ENCODE measurements around the gene ATP2B2. TPM values are rescaled to one million over a fixed set of nuclear protein-coding genes. Genes with fewer than 3 reads are reported as not detected.

ATP2B2 gene
- total and polyA plus RNA-seq, 10 of the 15 experiments (the other 5 are each of a cell fraction or from before 2014, with no cell fraction given): 0.04 TPM; not detected in 9

DNA sequence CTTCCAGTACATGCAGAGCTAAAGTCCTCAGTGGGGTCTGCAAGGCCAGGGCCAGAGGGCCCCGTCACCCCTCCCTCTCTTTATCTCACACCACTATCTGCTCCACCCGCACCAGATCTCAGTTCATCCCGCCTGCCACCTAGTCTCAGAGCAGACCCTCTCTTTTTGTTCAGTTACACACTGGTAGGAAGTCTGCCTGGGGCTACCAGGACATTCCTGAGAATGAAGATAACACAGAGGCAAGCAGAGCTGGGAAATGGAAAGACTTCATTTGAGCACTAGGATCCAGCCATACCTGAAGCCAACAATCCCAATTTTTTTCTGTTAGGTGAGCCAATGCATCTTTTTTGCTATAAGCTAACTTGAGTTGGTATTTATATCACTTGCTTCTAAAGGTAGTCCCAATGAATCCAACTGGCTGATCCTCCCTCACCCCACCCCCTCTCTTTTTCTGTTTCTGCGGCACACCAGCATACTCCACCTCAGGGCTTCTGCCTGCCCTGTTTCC is 24.5 kb downstream of the ATP2B2 start:
- Histone ChIP-seq H3K27me3 (replicated peaks in 1 of 2; ENCODE audit: control insufficient read depth in 2 of 2, insufficient read depth in 2 of 2, low read length in 1 of 2) (no peaks in the 10 kb centered on the region; a peak in 1 of 4 replicates), H3K27ac (ENCODE audit: control insufficient read depth, insufficient read depth) (no peak overlapping the region), H3K9ac (ENCODE audit: control insufficient read depth, insufficient read depth, low read length) (no peak overlapping the region), H3K79me2 (ENCODE audit: control insufficient read depth, insufficient read depth, low read length) (no peaks in the 10 kb centered on the region), H3K36me3 (ENCODE audit: control insufficient read depth in 2 of 2, insufficient read depth in 2 of 2, low read length in 1 of 2) (no peaks in the 10 kb centered on the region), H3K4me2 (ENCODE audit: control insufficient read depth, insufficient read depth) (no peak overlapping the region), H3K9me3 (replicated peaks; ENCODE audit: control insufficient read depth, insufficient read depth, low read length) (no peaks in the 10 kb centered on the region; the same call in 2 of the 3 replicates), H2AFZ (ENCODE audit: control insufficient read depth, low read depth, low read length) (no peak overlapping the region), H4K20me1 (ENCODE audit: control insufficient read depth, insufficient read depth) (no peaks in the 10 kb centered on the region), H3K4me1 (ENCODE audit: control insufficient read depth, insufficient read depth, low read length) (no peaks in the 10 kb centered on the region), H3K4me3 (no peak overlapping the region)
- in situ Hi-C loops (cut with MboI): no loop called here
- ATAC-seq (no peak), FAIRE-seq (no peak), DNase-seq (ENCODE audit: low read depth, low spot score) (no peak)
- no TSS peak for BruUV-seq (replicated peaks)
- intact Hi-C loops (cut with micrococcal nuclease; ENCODE audit: unreplicated experiment): no loop called here
- ChIA-PET SMC1A (ENCODE audit: uncharacterized antibody, unreplicated experiment) (no interaction called here), CTCF (no interaction called here), POLR2A (no interaction called here), RAD21 (ENCODE audit: unreplicated experiment) (no interaction called here)
- TF ChIP-seq SRF (IDR thresholded peaks at IDR 0.05; ENCODE audit: low read depth in 2 of 2, low read length in 2 of 2): no peak
- TF ChIP-seq, protein P1, sequence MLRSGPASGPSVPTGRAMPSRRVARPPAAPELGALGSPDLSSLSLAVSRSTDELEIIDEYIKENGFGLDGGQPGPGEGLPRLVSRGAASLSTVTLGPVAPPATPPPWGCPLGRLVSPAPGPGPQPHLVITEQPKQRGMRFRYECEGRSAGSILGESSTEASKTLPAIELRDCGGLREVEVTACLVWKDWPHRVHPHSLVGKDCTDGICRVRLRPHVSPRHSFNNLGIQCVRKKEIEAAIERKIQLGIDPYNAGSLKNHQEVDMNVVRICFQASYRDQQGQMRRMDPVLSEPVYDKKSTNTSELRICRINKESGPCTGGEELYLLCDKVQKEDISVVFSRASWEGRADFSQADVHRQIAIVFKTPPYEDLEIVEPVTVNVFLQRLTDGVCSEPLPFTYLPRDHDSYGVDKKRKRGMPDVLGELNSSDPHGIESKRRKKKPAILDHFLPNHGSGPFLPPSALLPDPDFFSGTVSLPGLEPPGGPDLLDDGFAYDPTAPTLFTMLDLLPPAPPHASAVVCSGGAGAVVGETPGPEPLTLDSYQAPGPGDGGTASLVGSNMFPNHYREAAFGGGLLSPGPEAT (IDR thresholded peaks at IDR 0.05; ENCODE audit: low read depth): no peak
- TF ChIP-seq POLR2AphosphoS2 (IDR thresholded peaks at IDR 0.05; ENCODE audit: low read depth, low read length): no peak
- no peak for TF ChIP-seq EED (IDR thresholded peaks at IDR 0.05; ENCODE audit: low read depth)
- no peak for TF ChIP-seq PML (IDR thresholded peaks at IDR 0.05; ENCODE audit: low read length)
- TF ChIP-seq, protein P2, sequence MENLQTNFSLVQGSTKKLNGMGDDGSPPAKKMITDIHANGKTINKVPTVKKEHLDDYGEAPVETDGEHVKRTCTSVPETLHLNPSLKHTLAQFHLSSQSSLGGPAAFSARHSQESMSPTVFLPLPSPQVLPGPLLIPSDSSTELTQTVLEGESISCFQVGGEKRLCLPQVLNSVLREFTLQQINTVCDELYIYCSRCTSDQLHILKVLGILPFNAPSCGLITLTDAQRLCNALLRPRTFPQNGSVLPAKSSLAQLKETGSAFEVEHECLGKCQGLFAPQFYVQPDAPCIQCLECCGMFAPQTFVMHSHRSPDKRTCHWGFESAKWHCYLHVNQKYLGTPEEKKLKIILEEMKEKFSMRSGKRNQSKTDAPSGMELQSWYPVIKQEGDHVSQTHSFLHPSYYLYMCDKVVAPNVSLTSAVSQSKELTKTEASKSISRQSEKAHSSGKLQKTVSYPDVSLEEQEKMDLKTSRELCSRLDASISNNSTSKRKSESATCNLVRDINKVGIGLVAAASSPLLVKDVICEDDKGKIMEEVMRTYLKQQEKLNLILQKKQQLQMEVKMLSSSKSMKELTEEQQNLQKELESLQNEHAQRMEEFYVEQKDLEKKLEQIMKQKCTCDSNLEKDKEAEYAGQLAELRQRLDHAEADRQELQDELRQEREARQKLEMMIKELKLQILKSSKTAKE (IDR thresholded peaks at IDR 0.05; ENCODE audit: low read depth, poor library complexity, severe bottlenecking): no peak
- TF ChIP-seq, protein P3, sequence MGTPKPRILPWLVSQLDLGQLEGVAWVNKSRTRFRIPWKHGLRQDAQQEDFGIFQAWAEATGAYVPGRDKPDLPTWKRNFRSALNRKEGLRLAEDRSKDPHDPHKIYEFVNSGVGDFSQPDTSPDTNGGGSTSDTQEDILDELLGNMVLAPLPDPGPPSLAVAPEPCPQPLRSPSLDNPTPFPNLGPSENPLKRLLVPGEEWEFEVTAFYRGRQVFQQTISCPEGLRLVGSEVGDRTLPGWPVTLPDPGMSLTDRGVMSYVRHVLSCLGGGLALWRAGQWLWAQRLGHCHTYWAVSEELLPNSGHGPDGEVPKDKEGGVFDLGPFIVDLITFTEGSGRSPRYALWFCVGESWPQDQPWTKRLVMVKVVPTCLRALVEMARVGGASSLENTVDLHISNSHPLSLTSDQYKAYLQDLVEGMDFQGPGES (IDR thresholded peaks at IDR 0.05): no peak
- TF ChIP-seq RB1 (IDR thresholded peaks at IDR 0.05; ENCODE audit: borderline replicate concordance): no peak
- no peak for TF ChIP-seq BCL11A (IDR thresholded peaks at IDR 0.05; ENCODE audit: low read depth, low read length)
- TF ChIP-seq ZBTB33 (IDR thresholded peaks at IDR 0.05): no peak
- TF ChIP-seq TBL1XR1 (IDR thresholded peaks at IDR 0.05; ENCODE audit: low read depth, low read length): no peak
- no peak for TF ChIP-seq NR2C2 (IDR thresholded peaks at IDR 0.05; ENCODE audit: borderline replicate concordance, control insufficient read depth, insufficient read length, low read depth)
- no peak for TF ChIP-seq CREB1 (IDR thresholded peaks at IDR 0.05; ENCODE audit: low read depth)
- TF ChIP-seq SUPT20H (IDR thresholded peaks at IDR 0.05; ENCODE audit: borderline replicate concordance, control insufficient read depth, low read depth, low read length): no peak
- TF ChIP-seq CBFB (IDR thresholded peaks at IDR 0.05; ENCODE audit: low read depth): no peak
- no peak for TF ChIP-seq RUNX3 (IDR thresholded peaks at IDR 0.05; ENCODE audit: low read length)
- TF ChIP-seq SP1 (IDR thresholded peaks at IDR 0.05; ENCODE audit: low read depth, low read length): no peak
- no peak for TF ChIP-seq YBX1 (IDR thresholded peaks at IDR 0.05)
- 37% methylated on average over 4 of the region's 4 CpGs for WGBS (ENCODE audit: insufficient coverage, insufficient replicate concordance, low lambda C conversion rate, missing lambda C conversion rate)
